SKM-1 treated with dmso at 0.1 percent for 144 hours (cell line): Measurements from ENCODE around the gene FREY1.

ENCODE experiments used
- DNase-seq: peaks from one replicate; lab custom pipeline; 2025; ENCODE audit not compliant: unreplicated experiment; lab: John Stamatoyannopoulos, UW

Gene FREY1, protein sequence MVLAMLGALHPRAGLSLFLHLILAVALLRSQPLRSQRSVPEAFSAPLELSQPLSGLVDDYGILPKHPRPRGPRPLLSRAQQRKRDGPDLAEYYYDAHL

DNA sequence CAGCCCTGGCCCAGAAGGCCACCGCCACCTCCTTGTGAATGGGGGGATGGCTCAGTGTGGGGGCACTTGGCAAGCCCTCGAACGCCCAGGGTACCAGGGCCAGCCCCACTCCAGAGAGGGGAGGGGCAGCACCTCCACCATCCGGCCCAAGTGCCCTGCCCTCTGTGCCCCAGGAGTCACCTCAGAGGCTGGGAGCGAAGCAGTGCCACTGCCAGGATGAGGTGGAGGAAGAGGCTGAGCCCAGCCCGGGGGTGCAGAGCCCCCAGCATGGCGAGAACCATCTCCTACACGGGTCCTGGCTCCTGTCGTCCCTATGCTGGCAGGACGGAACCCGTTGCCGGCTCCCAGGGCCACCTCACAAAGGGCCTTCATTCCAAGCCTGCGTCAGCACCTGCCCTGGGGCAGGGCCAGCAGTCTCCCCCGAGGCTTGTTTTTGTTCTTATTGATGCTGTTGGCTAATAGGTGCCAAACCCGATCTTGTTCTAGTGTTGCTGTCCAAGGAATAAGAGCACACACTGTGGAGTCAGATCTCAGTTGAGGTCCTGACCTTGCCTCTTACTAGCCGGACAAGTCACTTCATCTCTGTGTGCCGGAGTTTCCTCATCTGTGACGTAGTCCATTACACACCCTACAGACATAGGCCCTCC lies at the start of gene FREY1:
Gene FREY1, minus strand, starts transcription at position 307 of the 647 bp plus-strand sequence. Its CDS starts 26 bp downstream, at position 281.
- DNase-seq, result no peak

GRCh38 chr11:45949992-45950407 lies 42.9 kb upstream of the FREY1 start:
- DNase-seq, result no peak

- DNase-seq, result no peak
Observed at GRCh38 chr11:45948356-45948755, 41.3 kb upstream of the FREY1 start.

GRCh38 chr11:45947885-45948284 lies 40.8 kb upstream of the FREY1 start:
- no peak for DNase-seq

DNA sequence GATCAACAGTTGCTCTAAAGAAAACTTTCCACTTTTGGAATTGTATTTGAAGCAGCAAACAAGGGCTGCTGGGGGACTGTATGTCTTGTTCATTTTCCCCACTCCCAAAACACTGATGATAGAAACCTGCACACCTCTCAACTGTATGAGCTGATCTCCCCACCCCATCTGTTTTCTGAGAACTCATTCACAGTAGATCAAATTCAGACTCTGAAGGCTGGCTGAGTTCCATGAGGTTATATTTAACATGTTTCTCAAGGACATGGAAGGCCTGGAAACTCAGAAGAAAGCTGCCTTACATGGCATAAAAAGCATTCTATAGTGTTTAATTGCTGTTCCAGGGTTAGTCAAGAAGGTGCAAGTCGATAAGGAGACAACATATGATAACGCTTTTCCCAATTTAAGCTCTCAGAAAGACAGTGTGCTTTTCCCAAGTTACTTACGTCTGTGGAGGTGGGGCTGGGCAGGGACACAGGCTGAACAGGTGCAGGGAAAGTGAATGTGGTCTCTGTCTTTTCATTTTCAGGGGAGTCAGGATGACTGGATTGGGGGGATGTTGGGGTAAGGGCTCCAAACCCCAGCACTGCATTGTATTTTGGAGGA lies 38.4 kb upstream of the FREY1 start:
- no peak for DNase-seq

DNA sequence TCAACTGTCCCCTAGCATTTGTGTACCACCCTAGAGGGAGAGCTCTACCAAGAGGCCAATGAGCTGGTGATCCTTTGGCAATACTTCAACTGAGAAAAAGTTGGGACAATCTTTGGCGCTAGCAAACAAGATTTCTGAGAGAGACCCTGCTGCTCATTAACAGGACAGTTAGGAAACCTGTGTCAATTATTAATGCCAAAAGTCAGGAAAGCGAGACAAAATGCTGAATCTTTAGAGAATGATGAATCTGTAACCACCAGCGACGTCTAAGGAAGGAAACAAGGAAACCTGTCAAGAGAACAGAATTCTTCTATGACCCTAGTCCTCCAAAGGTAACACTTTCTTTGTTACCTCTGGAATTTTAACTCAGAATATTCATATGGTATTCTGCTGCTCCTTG lies 35.3 kb upstream of the FREY1 start:
- no peak for DNase-seq

GRCh38 chr11:45941285-45941684 lies 34.2 kb upstream of the FREY1 start:
- DNase-seq, result no peak

DNA sequence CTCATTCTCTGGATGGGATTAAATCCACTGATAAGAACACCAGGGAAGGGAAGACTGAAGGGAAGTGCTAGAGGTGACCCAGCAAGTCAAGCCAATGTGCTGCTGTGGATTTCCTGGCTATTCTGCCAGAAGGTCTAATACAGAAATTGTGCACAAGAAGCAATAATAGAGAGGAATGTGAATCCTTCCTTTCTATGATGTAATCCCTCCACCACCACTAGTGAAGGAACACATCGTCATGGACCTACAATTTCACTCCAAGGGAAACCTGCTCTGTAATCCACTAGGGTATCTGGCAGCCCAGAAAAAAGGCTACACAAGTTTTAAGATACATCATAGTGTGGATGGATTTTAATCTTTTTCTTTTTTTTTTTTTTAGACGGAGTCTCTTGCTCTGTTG lies 32.8 kb upstream of the FREY1 start:
- no peak for DNase-seq

GRCh38 chr11:45937916-45938315 lies 30.8 kb upstream of the FREY1 start:
- DNase-seq, result no peak

- no peak for DNase-seq
Observed at GRCh38 chr11:45936511-45937054, 29.5 kb upstream of the FREY1 start.

DNA sequence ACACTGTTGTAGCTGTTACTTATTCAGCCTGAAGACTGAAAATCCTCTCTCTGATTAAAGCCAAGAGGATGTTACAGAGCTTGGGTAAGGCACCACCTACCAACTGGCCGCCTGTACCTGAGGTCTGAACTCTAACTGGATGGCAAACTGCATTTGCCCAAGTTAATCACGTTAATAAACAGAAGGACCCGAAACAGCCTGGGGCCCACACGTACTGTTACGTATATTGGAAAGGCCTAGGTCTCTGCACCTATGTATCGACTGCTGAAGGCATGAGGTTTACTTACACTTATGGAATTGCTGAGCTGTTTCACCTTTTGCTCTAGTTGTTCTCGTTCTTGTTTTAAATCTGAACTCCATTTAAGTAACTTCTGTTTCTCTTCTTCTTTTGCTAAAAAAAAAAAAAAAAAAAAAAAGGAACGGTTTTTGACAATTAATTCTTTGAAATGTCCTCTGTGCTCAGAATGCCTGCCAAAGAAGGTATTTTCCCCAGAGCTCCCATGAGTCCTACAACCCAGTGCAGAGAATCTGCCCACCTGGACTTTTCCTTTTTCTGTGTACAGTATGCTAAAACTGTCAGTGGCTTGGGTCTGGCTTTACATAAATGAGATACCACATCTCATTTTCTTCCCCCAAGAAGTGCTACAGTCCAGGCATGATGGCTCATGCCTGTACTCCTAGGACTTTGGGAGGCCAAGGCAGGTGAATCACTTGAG lies 28.4 kb upstream of the FREY1 start:
- DNase-seq, result no peak

DNA sequence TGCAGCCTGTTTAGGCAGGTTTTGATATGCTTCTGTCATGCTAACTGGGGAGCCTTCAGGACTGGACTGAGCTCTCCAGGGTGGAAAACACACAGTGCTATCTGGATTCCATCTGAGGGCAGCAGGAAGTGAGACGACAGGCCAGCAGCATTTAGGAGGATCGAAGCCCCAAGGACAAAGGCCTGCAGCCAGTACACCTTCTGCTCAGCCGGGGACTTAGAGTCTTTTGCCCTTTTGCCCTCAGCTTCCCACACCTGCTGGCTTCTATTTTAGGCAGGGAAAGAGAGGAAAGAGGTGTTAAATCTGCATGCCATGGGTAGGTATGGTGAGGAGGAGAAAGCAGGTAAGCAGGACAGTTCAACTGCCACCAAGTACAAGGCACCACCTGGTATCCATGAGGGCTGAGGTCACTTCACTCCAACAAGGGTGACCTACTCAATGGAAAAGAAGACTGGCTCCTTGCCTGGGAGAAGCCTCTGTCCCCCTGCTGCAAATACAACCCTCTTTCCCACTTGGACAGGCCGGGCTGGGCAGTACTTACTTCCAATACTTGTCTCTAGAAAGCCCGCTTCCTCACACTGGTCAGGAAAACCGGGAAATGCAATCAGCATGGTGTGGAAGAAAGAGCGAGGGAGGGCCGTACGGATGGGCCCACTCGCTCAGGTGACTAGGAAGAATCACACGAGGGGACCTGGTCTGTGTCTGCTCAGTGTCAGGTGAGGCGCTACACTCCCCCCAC lies 27.7 kb upstream of the FREY1 start:
- no peak for DNase-seq

DNA sequence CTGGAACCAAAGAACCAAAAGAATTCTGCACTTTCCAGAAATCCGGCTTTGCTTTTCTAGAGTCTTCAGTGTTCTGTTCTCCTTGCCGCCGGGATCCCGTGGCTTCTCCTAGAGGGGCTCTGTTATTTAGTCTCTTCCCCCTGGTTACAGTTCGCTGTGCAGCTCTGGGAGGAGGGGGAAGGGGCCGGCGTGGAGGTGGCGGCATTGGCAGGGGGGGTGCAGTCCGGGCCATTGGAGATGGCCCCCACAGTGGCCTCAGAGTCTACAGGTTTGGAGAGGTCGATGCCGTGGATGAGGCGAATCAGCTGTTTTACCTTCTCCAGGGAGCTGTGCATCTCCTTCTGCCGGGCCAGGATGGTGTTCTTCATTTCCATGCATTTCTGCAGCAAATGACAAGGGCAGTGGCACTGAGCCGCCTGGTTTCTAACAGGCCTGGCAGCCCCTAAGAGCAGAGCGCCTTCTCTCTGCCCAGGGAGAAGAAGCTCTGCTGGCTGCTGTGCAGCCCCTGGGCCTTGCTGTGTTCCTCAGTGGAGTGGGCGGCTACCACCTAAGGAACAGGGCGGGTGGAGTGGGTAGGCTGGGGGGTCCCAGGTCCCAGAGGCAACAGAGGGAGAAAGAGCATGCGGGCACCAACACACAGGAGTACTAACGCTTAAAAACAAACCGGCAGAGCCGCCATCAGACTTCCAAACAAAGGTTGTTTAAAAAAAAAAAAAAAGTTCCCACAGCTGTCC lies 26.9 kb upstream of the FREY1 start:
- no peak for DNase-seq

GRCh38 chr11:45933131-45933831 lies 26.2 kb upstream of the FREY1 start:
- no peak for DNase-seq

DNA sequence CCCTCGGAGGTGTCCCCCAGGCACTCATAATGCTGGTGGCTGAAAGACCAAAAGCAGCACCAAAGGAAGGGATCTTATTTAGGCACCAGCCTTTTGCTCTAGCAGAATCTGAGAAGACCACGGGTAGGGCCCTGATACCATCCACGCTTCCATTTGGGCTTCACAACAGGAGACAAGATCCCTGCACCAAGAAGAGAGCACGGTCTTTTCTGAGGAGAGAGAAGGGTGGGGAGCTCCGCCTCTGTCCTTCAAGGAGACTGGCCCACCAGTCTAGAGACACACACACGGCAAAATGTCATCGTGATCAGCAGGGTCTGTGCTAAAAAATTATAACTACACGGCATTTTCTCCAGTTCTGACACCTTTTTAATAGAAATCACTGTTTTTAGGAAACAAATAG lies 25.1 kb upstream of the FREY1 start:
- no peak for DNase-seq

- DNase-seq, result no peak
Observed at GRCh38 chr11:45931739-45932138, 24.7 kb upstream of the FREY1 start.

DNA sequence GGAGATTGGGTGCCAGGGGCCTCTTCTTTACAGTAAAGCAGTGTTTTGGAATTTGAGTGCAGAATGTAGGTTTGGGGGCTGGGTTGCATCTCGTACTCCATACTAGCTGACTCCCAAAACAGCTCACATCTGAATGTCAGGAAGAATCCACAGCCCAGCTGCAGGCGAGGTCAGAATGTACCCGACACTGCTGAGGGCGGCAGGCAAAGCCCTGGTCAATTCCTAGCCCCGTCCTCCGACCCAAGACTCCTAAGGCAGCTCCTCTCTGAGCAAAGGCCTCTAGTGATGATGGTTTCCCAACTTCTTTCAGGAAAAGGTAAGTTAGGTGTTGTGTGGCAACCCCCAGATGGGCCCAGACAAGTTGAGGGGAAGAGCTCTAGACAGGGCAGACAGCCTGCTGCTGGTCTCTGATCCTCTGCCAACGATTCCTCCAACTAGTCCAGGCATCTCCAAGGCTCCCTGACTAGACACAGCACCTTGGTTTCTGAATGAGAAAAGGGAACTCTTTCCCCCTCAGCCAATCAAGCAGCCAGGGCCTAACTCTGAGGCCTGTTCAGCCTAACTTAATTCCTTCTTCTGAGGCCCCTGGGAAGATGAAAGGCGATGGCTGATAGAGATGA lies 24.0 kb upstream of the FREY1 start:
- no peak for DNase-seq

DNA sequence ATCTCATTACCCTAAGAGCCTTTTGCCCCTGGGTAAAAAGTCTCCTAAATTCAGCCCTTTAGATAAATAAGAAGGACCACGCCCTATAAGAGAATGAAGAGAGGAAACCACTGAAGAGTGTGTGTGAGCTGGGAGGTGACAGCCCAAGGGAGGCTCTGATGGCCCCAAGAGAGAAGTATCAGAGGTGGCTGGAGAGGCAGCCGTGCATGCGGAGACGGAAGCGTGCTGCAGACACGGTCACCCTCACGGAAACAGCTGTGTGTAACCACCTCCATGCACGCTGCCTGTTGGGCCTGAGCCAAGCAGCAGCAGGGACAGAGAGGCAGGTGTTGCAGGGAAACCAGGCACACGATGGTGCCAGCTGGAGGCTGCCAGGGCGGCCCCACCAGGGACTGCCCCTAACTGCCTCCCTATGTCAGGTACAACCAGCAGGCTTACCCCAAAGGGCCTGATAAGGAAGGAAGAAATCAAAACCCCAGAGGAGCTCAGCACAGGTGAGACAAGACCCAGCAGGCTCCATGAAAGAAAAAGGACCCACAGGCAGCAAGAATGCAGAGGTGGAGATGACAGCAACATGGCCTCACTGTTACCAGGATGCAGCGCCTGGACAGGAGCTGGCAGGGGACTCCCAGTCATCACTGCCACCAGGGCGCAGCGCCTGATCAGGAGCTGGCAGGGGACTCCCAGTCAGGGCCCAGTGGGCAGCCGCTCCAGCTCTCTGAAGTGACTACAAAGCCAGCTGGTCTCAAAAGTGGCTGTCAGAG lies 23.1 kb upstream of the FREY1 start:
- no peak for DNase-seq
